ENCODE measurements around the gene RPA3.

GRCh38 chr7:7647495-7648036 lies 70.8 kb downstream of the RPA3 start:
- TF ChIP-seq EZH2phosphoT487 (IDR thresholded peaks at IDR 0.05; ENCODE audit: insufficient read depth, low read depth) (no peak), EZH2 (IDR thresholded peaks at IDR 0.05; ENCODE audit: insufficient read depth, poor library complexity, severe bottlenecking) (no peak)

All from GM23248 (cell line).